GM23248 (cell line): ENCODE results near the gene PARP16. TPM values are rescaled to one million over a fixed set of nuclear protein-coding genes. Genes with fewer than 3 reads are reported as not detected.

Experiments used
- DNase-seq: peaks from one replicate; pipeline ENCODE4 v3.0.0-alpha.2; 2015
- H2AFZ ChIP-seq: fragments of 200-600 bp; sonication (generic); 2 replicates; pipeline ENCODE4 v1.6.1; 2016; ENCODE audit warnings: antibody characterized with exemption
- H3F3A ChIP-seq: fragments of 200-600 bp; sonication (generic); 2 replicates; pipeline ENCODE4 v1.6.1; 2016; ENCODE audit warnings: mild to moderate bottlenecking, antibody characterized with exemption, mixed run types; ENCODE audit not compliant: insufficient read depth
- H3K27ac ChIP-seq: fragments of 200-600 bp; sonication (generic); 2 replicates; pipeline ENCODE4 v1.5.1; 2016; ENCODE audit warnings: mild to moderate bottlenecking
- H3K27me3 ChIP-seq: fragments of 200-600 bp; sonication (generic); replicated peaks from 2 replicates; pipeline ENCODE4 v1.6.1; 2016; ENCODE audit warnings: mild to moderate bottlenecking; ENCODE audit not compliant: insufficient read depth
- H3K36me3 ChIP-seq: fragments of 200-600 bp; sonication (generic); 2 replicates; pipeline ENCODE4 v1.6.1; 2016; ENCODE audit warnings: low read depth, mild to moderate bottlenecking
- H3K4me1 ChIP-seq: fragments of 200-600 bp; sonication (generic); 2 replicates; pipeline ENCODE4 v1.6.1; 2016; ENCODE audit warnings: mild to moderate bottlenecking; ENCODE audit not compliant: insufficient read depth
- H3K4me2 ChIP-seq: fragments of 200-600 bp; sonication (generic); one replicate; pipeline ENCODE4 v1.6.1; 2016; ENCODE audit warnings: mild to moderate bottlenecking; ENCODE audit not compliant: unreplicated experiment
- H3K4me3 ChIP-seq: fragments of 200-600 bp; sonication (generic); 2 replicates; pipeline ENCODE4 v1.5.1; 2016; ENCODE audit warnings: mild to moderate bottlenecking
- H3K79me2 ChIP-seq: fragments of 200-600 bp; sonication (generic); 2 replicates; pipeline ENCODE4 v1.6.1; 2016; ENCODE audit warnings: mild to moderate bottlenecking; ENCODE audit not compliant: insufficient read depth
- H3K9ac ChIP-seq: fragments of 200-600 bp; sonication (generic); 2 replicates; pipeline ENCODE4 v1.6.1; 2016; ENCODE audit warnings: mild to moderate bottlenecking
- H3K9me2 ChIP-seq: fragments of 200-600 bp; sonication (generic); 2 replicates; pipeline ENCODE4 v1.6.1; 2016; ENCODE audit warnings: mixed run types, mild to moderate bottlenecking, moderate library complexity; ENCODE audit not compliant: insufficient read depth
- H3K9me3 ChIP-seq: fragments of 200-600 bp; sonication (generic); one replicate; pipeline ENCODE4 v1.6.1; 2017; ENCODE audit warnings: low read depth
- H4K20me1 ChIP-seq: fragments of 200-600 bp; sonication (generic); 2 replicates; pipeline ENCODE4 v1.6.0; 2016; ENCODE audit not compliant: insufficient read depth
- EZH2 ChIP-seq: fragments of 200-600 bp; sonication (generic); IDR thresholded peaks from 2 replicates; pipeline ENCODE4 v1.6.1; 2018; ENCODE audit warnings: antibody characterized with exemption, mild to moderate bottlenecking; ENCODE audit not compliant: insufficient read depth, poor library complexity, severe bottlenecking
- EZH2phosphoT487 ChIP-seq: fragments of 200-600 bp; sonication (generic); IDR thresholded peaks from 2 replicates; pipeline ENCODE4 v1.6.1; 2018; ENCODE audit warnings: antibody characterized with exemption, moderate library complexity, mild to moderate bottlenecking, low read depth; ENCODE audit not compliant: insufficient read depth
- WGBS, 2 experiments: methylation state at CpG; one replicate each; pipeline ENCODE4 v1.1.6; 2015 to 2017; ENCODE audit warnings: low lambda C conversion rate in 2 of 2, low coverage in 1 of 2; ENCODE audit errors: missing lambda C conversion rate in 2 of 2; 5-methylcytosine and 5-hydroxymethylcytosine counted together
- in situ Hi-C: fragments of 300-500 bp; cut with MboI; formaldehyde crosslinking; loops from 2 replicates; pipeline ENCODE4 v1.15.0; 2020
- polyA plus RNA-seq: library from polyadenylated mRNA; unstranded; fragments of >200 nt; fragmentation: Nextera tagmentation; extraction: Ambion mirVana; gene quantifications from 2 replicates; pipeline ENCODE4 v1.2.1, GENCODE V29; 2016
- total RNA-seq: library from RNA; depleted of rRNA; stranded (reverse); fragments of >200 nt; shearing (Covaris generic); gene quantifications from 2 replicates; pipeline ENCODE4 v1.2.3, GENCODE V29; 2014

PARP16 gene
- total and polyA plus RNA-seq, 2 experiments from 2014 or later: 5.6 to 7.7 TPM

GRCh38 chr15:65329984-65330735 lies 43.5 kb upstream of the PARP16 start:
- in situ Hi-C loops: no loop called here
- 78 to 82% methylated on average over 18 of the region's 18 CpGs for WGBS, 2 experiments
- H4K20me1 ChIP-seq: no peaks in the 10 kb centered on the region
- TF ChIP-seq EZH2phosphoT487 (no peak), EZH2 (no peak)
- no peak overlapping the region for H3K4me2 ChIP-seq
- no peak overlapping the region for H3K9ac ChIP-seq
- H3K9me2 ChIP-seq: no peaks in the 10 kb centered on the region
- H3K27ac ChIP-seq: no peak overlapping the region
- H3K27me3 ChIP-seq: no peaks in the 10 kb centered on the region
- no peak overlapping the region for H3K4me3 ChIP-seq
- DNase-seq: no peak
- no peaks in the 10 kb centered on the region for H3K79me2 ChIP-seq
- H3F3A ChIP-seq: no peaks in the 10 kb centered on the region
- no peaks in the 10 kb centered on the region for H3K36me3 ChIP-seq
- H2AFZ ChIP-seq: no peak overlapping the region
- no peaks in the 10 kb centered on the region for H3K9me3 ChIP-seq
- H3K4me1 ChIP-seq: no peaks in the 10 kb centered on the region

- in situ Hi-C loops: no loop called here
- Histone ChIP-seq H4K20me1 (no peaks in the 10 kb centered on the region), H3F3A (no peaks in the 10 kb centered on the region), H3K9me2 (no peaks in the 10 kb centered on the region), H2AFZ (no peak overlapping the region), H3K9me3 (no peaks in the 10 kb centered on the region), H3K79me2 (no peaks in the 10 kb centered on the region), H3K27ac (no peak overlapping the region), H3K4me3 (no peak overlapping the region), H3K9ac (no peak overlapping the region), H3K4me1 (no peaks in the 10 kb centered on the region), H3K36me3 (no peaks in the 10 kb centered on the region), H3K4me2 (no peak overlapping the region), H3K27me3 (no peaks in the 10 kb centered on the region)
- 82 to 83% methylated on average over 21 of the region's 21 CpGs for WGBS, 2 experiments
- DNase-seq: no peak
- TF ChIP-seq EZH2 (no peak), EZH2phosphoT487 (no peak)
Measured at GRCh38 chr15:65329288-65329983, 42.8 kb upstream of the PARP16 start.

DNA sequence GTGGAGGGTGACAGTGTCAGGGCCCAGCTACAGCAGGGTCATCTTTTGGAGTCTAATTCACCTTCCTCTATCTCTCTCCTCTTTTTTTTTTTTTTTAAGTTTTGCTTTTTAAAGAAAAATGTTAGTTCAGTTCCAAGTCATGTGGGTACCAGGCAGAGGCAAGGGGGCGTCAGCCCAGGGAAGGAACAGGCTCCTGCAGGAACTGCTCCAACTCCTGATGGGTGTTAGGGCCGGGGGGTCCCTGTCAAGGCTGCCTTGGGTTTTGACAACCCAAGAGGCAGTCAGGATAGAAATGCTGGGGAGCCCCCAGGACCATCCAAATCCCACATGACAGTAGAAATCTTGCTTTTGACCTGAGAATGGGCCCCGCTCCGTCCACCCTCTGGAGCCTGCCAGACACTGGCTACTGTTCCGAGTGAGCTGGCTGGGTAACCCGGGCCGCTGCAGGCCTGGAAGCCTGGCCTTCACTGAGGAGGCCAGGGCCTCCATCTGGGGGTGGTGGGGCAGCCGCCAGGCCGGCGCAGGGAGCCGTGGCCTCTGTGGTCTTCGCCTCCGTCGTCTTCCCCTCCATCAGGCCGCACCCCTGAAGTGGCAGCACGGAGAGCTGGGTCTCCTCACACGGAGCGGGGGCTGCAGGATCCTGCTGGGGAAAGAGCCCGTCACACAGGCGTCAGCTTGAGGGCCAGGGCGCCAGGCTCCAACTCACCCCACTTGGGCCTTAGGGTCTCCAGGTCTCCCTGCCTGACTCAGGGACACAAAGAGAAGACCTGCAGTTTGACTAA lies 42.0 kb upstream of the PARP16 start:
- H3K9me2 ChIP-seq: no peaks in the 10 kb centered on the region
- H3K27me3 ChIP-seq: no peaks in the 10 kb centered on the region
- no peaks in the 10 kb centered on the region for H3K9me3 ChIP-seq
- no peak for DNase-seq
- H3K4me3 ChIP-seq: no peak overlapping the region
- WGBS, 2 experiments: 78 to 84% methylated on average over 20 to 21 of the region's 21 CpGs
- H3K79me2 ChIP-seq: no peaks in the 10 kb centered on the region
- TF ChIP-seq EZH2phosphoT487 (no peak), EZH2 (no peak)
- no peak overlapping the region for H3K27ac ChIP-seq
- H4K20me1 ChIP-seq: no peaks in the 10 kb centered on the region
- H3K9ac ChIP-seq: no peak overlapping the region
- no peaks in the 10 kb centered on the region for H3K4me1 ChIP-seq
- no peaks in the 10 kb centered on the region for H3K36me3 ChIP-seq
- in situ Hi-C loops: no loop called here
- no peak overlapping the region for H3K4me2 ChIP-seq
- no peak overlapping the region for H2AFZ ChIP-seq
- H3F3A ChIP-seq: no peaks in the 10 kb centered on the region

DNA sequence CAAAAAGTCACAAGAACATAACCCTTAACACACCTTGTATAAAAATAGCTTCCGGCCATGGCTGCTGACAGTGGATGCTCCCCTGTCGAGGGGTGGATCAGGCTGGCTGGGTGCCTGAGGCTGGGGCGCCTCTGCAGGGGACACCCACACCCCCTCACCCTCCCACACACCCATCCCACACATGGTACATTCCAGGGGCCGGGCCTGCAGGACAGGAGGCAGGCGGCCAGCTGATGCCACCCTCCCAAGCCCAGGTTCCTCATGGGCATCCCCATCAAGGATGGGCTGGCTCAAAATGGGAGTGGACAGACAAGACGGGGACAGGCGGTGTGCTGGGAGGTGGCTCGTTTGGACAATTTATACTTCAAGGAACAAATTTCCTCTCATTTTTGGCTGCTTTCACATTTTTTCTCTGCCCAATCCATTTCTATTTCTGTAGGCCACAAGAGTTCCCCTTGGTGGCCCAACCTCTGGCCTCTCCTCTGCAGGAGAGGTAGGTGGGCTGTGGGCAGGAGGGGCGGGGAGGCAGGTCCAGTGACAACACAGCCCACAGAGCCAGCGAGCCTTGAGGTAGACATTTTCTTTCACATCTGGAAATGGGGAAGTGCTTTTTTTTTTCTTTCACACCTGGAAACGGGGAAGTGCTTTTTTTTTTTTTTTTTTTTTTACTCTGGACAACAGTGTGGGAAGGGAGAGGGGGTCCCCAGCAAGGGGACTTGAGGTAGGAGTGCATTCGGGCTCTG lies 41.1 kb upstream of the PARP16 start:
- 55 to 57% methylated on average over 12 of the region's 12 CpGs for WGBS, 2 experiments
- H4K20me1 ChIP-seq: no peaks in the 10 kb centered on the region
- no peaks in the 10 kb centered on the region for H3K79me2 ChIP-seq
- no peaks in the 10 kb centered on the region for H3F3A ChIP-seq
- H3K9me3 ChIP-seq: no peaks in the 10 kb centered on the region
- DNase-seq: no peak
- no peak overlapping the region for H3K27ac ChIP-seq
- no peak overlapping the region for H3K4me3 ChIP-seq
- no peaks in the 10 kb centered on the region for H3K9me2 ChIP-seq
- no peaks in the 10 kb centered on the region for H3K27me3 ChIP-seq
- in situ Hi-C loops: no loop called here
- no peaks in the 10 kb centered on the region for H3K36me3 ChIP-seq
- H3K4me2 ChIP-seq: no peak overlapping the region
- no peak overlapping the region for H2AFZ ChIP-seq
- TF ChIP-seq EZH2 (no peak), EZH2phosphoT487 (no peak)
- no peak overlapping the region for H3K9ac ChIP-seq
- H3K4me1 ChIP-seq: no peaks in the 10 kb centered on the region
